HG03378 (cell line): Measurements from ENCODE around the gene ATXN1.

Source experiments
- ATAC-seq: cut with Tn5 transposase; IDR thresholded peaks from one replicate; pipeline ENCODE4 v1.9.1; 2021; ENCODE audit warnings: mild to moderate bottlenecking, moderate library complexity; ENCODE audit not compliant: unreplicated experiment

ATXN1 gene

DNA sequence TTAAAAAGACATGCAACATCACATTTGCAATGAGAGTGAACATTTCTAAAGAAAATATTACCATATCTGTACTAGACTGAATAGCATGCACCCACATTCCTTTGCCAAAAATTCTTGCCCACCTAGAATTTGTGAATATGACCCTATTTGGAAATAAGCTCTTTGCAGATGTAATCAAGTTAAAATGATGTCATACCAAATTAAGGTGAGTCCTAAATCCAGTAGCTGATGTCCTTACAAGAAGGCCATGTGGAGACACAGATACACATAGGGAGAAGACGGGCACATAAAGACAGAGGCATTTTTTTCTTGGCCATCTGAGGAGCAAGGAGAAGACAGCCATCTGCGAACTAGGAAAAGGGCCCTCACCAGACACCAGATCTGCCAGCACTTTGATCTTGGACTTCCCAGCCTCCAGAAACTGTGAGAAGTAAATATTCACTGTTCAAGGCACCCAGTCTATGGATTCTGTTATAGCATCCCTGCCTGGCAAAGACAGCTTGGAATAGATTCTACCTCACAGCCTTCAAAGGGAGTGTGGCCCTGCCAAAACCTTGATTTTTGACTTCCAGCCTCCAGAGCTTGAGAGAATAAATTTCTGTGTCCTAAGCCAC is 22.8 kb upstream of the ATXN1 start:
- ATAC-seq, result no peak

- no peak for ATAC-seq
Observed at GRCh38 chr6:16783509-16783908, 22.2 kb upstream of the ATXN1 start.

DNA sequence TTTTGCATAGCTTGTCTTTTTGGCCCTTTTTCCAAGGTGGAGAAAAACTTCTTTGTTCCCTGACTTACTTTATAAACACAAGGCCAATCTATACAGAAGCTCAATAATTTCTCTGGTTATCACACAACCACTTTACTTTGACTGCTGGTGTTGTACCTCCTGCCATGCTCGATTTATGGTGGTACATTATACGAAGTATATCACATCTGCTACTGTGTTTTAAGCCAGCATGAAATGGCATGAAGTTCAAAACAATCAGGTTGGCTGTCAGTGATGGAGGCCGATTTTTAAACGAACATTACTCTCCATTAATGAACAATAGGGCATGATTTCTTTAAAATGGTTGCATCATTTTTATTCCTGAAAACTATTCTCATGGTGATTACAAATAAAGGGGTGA is 21.0 kb upstream of the ATXN1 start:
- no peak for ATAC-seq

GRCh38 chr6:16781348-16782169 is 20.3 kb upstream of the ATXN1 start:
- no peak for ATAC-seq

- no peak for ATAC-seq
Observed at GRCh38 chr6:16778521-16778920, 17.3 kb upstream of the ATXN1 start.

DNA sequence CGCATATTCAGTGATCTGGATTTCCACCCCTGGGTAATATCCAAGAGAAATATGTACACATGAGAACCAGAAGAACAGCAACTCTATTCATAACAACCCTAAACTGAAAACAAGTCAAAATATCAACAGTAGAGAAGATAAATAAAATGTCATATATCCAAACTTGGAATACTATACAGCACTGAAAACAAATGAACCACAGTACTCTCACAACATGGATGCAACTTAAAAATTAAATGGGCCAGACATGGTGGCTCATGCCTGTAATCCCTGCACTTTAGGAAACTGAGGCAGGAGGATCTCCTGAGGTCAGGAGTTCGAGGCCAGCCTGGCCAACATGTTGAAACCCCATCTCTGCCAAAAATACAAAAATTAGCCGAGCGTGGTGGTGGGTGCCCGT is 16.5 kb upstream of the ATXN1 start:
- no peak for ATAC-seq

DNA sequence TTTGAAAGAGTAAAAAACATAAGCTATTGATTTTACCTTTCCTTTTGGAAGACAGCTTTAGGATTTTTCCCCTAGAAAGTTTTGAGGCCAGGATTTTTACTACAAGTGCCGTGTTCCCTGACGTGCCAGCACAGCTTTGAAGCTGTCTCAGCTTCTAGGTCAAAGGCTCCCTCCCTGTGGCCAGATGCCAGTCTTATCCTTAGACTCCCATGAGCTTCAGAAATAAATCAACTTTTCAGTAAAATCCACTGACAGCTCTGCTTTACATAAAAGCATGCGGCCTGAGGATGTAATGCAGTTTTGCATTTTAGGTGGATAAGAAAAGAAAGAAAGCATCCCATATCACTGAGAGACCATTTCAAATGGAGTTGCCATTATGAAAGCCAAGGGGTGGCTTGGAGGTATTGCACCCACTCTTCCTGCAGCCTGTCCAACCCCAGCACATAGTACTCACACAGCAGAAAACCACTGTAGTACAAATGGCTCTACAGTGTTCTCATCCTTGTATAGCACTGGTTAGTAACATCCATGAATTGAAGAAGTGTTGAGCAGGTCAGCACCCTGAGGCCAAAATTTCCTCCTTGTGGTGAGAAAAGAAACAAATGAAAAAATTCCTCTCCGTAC is 15.2 kb upstream of the ATXN1 start:
- no peak for ATAC-seq

GRCh38 chr6:16774437-16774836 is 13.2 kb upstream of the ATXN1 start:
- no peak for ATAC-seq

GRCh38 chr6:16773362-16773761 is 12.1 kb upstream of the ATXN1 start:
- ATAC-seq, result no peak

- ATAC-seq, result peak; percentile 51
Observed at GRCh38 chr6:16770701-16771569, 9.7 kb upstream of the ATXN1 start.

DNA sequence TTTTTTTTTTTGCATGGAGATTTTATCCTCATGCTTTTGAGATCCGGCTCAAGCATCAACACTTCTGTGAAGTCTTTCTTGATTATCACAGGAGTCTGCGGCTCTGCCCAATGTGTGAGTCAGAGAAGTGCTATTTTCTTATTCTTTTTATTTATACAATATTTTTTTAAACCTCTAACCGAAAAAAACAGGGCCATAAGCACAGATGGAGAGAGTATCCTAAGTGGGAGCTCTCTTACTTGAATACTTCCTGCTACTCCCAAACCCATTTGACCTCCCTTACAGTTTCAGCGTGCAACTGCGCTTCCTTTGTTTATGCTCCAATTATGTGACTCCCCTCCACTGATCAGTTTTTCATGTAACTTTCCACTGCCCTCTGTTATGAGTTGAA is 8.7 kb upstream of the ATXN1 start:
- ATAC-seq, result no peak

GRCh38 chr6:16769131-16769985 is 8.1 kb upstream of the ATXN1 start:
- ATAC-seq, result peak; percentile 45

DNA sequence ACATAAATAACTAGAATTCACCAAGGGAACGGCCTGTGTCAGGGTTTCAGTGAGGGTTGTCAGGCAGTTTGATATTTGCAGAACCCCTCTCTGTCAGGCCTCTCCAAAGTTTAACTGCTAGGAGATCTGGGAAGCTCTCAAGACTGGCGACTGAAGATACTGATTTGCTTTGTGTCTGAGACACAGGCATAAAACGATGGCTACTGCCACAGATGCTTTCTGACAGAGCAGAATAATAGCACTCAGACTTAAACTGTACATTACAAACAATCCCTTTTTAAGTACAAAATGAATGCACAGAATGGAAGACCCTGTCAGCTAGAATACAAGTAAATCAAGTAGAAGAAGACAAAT is 7.2 kb upstream of the ATXN1 start:
- no peak for ATAC-seq

DNA sequence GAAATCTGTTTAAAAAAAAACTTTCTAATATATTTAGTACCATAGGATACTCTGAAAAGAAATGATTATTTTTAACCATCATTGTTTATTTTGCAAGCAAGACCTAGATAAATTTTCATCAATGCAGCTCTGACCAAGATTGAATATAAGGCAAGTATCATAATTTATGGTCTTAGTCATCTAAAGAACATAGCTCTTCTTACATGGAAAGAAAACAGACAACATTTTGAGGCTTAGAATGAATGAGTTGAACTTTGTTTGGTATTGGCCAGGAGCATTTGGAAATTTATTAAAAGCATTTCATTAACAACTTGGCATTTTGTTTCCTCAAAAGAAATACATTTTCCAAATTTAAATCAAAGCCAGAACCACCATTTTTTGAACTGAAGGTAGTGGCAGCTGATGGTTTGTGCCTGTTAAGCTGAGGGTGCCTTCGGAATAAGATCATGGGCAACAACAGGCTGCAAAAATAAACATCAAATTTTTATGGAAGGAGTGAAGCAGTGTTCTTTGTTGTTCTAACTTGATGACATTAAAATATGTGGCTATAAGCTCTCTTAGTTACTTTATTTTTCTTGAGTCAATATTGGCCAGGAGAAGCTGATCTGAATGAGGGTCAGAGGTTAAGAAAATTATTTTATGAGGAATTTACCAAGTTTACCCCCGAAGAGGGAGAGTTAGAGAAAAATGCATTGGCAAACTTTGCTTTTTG is 6.7 kb upstream of the ATXN1 start:
- ATAC-seq, result no peak

DNA sequence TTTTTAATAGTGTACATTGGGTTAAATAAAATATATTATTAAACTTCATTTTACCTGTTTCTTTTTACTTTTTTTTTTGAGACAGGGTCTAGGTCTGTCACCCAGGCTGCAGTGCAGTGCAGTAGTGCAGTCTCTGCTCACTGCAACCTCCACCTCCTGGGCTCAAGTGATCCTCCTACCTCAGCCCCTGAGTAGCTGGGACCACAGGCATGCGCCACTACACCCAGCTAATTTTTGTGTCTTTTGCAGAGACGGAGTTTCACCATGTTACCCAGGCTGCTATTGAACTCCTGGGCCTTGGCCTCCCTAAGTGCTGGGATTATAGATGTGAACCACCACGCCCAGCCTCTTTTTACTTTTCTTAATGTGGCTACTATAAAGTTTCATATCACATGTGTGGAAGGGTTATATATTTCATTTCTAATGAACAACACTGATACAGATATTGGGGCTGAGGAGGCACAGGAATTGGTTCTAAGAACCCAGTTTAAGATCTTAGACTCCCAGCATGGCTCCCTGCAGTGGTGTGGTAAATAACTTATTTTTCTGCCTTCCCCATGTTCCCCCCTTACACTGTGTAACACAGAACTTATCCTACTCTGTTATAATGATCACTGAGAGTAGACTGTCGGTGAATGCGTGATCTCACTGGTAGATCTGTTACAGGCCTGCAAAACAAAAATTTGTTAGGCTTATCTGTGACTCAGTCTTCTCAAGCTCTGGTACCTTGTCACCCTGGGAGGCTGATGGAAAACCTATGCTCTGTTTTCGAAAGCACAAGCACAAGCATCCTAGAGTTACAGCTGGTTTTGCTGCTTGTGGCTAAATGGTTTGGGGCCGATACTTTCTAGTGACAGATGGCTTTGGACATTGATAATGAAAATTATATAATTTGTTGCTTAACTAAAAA is 5.8 kb upstream of the ATXN1 start:
- ATAC-seq, result no peak

GRCh38 chr6:16766043-16766536 is 4.8 kb upstream of the ATXN1 start:
- ATAC-seq, result no peak

GRCh38 chr6:16765235-16765634 is 4.0 kb upstream of the ATXN1 start:
- ATAC-seq, result no peak

GRCh38 chr6:16764188-16764950 is 3.1 kb upstream of the ATXN1 start:
- ATAC-seq, result no peak
